Raji (cell line): Measurements from ENCODE around the gene CASQ2.

Experiments
- POLR2A ChIP-seq: IDR thresholded peaks from 2 replicates; pipeline ENCODE4 v1.6.1; 2011; ENCODE audit warnings: low read depth, low read length, control low read depth; ENCODE audit not compliant: insufficient read depth

CASQ2 gene

GRCh38 chr1:115692224-115692623 is 76.3 kb downstream of the CASQ2 start:
- TF ChIP-seq POLR2A = no peak

- no peak for TF ChIP-seq POLR2A
Measured at GRCh38 chr1:115690972-115691371, 77.5 kb downstream of the CASQ2 start.

GRCh38 chr1:115687744-115688143 is 80.8 kb downstream of the CASQ2 start:
- TF ChIP-seq POLR2A = no peak

GRCh38 chr1:115685029-115685705 is 83.3 kb downstream of the CASQ2 start:
- TF ChIP-seq POLR2A = no peak

- TF ChIP-seq POLR2A = no peak
Measured at GRCh38 chr1:115682792-115683191, 85.7 kb downstream of the CASQ2 start.

GRCh38 chr1:115680730-115681111 is 87.8 kb downstream of the CASQ2 start:
- TF ChIP-seq POLR2A = no peak

- no peak for TF ChIP-seq POLR2A
Measured at GRCh38 chr1:115679141-115679611, 89.3 kb downstream of the CASQ2 start.

- TF ChIP-seq POLR2A = no peak
Measured at GRCh38 chr1:115678141-115678540, 90.4 kb downstream of the CASQ2 start.

- no peak for TF ChIP-seq POLR2A
Measured at GRCh38 chr1:115677565-115677964, 90.9 kb downstream of the CASQ2 start.

- no peak for TF ChIP-seq POLR2A
Measured at GRCh38 chr1:115677182-115677555, 91.3 kb downstream of the CASQ2 start.

GRCh38 chr1:115676498-115677181 is 91.9 kb downstream of the CASQ2 start:
- TF ChIP-seq POLR2A = no peak

GRCh38 chr1:115672224-115673009 is 96.1 kb downstream of the CASQ2 start:
- no peak for TF ChIP-seq POLR2A

GRCh38 chr1:115671176-115671934 is 97.2 kb downstream of the CASQ2 start:
- TF ChIP-seq POLR2A = no peak

- TF ChIP-seq POLR2A = no peak
Measured at GRCh38 chr1:115670476-115671175, 97.9 kb downstream of the CASQ2 start.
